Measurements from ENCODE around the gene AK9.
"Not testable (repeated sequence)": the region's sequence is repeated elsewhere in the genome, so short reads cannot be mapped to it uniquely, and the experiment has no call there.

The AK9 gene

DNA sequence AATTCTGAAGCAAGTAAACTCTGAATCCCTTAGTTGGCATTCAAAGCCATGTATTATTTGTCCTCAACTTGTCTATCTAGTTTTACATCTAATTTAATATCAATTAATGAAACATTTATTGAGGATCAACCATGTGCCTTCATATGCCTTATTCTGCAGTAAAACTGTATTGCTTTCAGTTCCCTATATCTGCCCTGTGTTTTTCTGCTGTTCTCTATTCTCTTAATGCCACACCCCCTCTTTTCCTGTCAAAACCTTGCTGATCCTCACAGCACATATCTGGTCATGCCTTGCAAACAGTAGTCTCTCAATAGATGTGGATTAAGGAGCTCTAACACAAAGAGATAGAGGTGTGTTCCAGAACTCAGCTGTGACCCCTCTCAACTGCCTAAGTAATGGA, 2.1 kb upstream of the AK9 start:
- no peak for DNase-seq

DNA sequence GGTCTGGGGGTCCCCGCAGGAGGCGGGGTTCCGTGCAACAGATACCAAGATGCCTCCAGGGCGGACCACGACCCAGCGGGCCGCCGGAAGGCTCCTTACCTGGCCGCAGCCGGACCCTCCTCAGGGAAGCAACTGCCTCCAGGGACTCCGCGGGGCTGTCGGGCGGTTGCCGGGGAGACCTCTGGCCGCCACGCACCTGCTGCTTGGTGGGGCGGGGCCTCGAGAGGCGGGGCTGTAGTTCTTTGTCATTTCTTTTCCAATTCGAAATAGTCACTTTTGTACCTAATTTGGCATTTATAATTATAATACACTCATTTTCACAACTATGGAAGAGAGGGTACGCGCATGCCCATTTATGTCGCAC, 647 bp downstream of the AK9 start:
- peak; percentile 76 for DNase-seq

DNA sequence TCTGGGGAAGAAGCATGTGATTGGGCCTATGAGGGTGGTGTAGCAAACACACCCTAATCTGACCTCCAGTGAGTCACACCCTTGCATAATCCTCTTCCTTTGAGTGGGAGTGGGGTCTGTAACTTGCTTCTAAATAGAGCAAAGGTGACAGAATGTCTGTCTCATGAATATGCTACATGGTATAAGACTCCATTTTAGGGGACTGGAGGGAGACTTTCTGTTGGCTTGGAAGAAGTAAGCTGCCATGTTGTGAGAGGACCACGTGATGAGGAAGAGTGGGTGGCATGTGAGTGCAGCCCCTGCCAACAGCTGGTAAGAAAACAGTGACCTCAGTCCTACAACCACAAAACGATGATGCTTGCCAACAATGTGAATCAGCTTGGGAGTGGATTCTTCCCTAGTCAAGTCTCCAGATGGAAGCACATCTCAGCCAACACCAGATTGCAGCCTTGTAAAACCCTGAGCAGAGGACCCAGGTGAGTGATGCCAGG, 3.7 kb downstream of the AK9 start:
- DNase-seq: peak; percentile 29

- no peak for DNase-seq
These were observed 4.3 kb downstream of the AK9 start for GRCh38 chr6:109686566-109687265.

DNA sequence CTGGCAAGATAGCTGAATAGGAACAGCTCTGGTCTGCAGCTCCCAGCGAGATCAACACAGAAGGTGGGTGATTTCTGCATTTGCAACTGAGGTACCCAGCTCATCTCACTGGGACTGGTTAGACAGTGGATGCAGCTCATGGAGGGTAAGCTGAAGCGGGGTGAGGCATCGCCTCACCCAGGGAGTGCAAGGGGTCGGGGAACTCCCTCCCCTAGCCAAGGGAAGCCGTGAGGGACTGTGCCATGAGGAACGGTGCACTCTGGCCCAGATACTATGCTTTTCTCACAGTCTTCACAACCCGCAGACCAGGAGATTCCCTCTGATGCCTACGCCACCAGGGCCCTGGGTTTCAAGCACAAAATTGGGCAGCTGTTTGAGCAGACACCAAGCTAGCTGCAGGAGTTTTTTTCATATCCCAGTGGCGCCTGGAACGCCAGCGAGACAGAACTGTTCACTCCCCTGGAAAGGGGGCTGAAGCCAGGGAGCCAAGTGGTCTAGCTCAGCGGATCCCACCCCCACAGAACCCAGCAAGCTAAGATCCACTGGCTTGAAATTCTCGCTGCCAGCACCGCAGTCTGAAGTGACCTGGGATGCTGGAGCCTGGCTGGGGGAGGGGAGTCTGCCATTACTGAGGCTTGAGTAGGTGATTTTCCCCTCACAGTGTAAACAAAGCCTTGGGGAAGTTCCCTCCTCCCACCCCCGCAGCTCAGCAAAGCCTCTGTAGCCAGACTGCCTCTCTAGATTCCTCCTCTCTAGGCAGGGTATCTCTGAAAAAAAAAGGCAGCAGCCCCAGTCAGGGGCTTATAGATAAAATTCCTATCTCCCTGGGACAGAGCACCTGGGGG, 12.1 kb downstream of the AK9 start:
- not testable (repeated sequence) for DNase-seq

GRCh38 chr6:109678240-109678639, 12.8 kb downstream of the AK9 start:
- DNase-seq: no peak

- DNase-seq: no peak
These were observed 14.3 kb downstream of the AK9 start for GRCh38 chr6:109676724-109677123.

- DNase-seq: no peak
These were observed 18.2 kb downstream of the AK9 start for GRCh38 chr6:109672839-109673238.

DNA sequence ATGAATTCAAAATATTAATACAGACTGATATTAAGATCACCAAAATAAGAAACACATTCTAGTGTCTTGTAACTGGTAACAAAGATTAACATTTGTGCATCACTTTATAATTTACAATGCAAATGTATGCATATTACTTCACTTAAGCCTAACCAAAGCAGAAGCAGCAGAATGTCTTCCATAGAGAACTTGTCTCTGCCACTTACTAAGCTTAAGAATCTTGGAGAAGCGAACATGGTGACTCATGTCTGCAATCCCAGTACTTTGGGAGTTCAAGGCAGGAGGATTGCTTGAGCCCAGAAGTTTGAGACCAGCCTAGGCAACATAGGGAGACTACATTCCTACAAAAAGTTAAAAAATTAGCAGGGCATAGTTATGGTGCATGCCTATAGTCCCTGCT, 18.8 kb downstream of the AK9 start:
- no peak for DNase-seq

- no peak for DNase-seq
These were observed 19.3 kb downstream of the AK9 start for GRCh38 chr6:109671733-109672132.

- DNase-seq: no peak
These were observed 21.2 kb downstream of the AK9 start for GRCh38 chr6:109669811-109670210.

DNA sequence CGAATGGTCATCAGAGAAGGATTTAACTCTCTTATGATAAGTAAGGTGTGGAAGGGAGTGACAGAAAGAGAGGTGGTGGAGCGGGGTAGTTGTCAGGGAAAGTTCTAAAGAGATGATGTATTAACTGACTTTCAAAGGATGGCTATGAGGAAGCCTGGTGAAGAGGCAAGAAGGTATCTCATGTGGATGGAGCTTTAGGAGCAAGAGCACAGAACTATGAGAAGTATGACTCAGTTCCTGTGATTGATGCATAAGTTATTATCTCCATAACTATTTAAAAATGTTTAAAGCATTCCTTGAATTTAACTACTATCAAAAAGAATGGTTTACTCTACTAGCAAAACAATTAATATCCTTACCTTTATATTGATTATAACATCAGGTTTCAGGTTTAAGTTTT, 28.8 kb downstream of the AK9 start:
- no peak for DNase-seq

DNA sequence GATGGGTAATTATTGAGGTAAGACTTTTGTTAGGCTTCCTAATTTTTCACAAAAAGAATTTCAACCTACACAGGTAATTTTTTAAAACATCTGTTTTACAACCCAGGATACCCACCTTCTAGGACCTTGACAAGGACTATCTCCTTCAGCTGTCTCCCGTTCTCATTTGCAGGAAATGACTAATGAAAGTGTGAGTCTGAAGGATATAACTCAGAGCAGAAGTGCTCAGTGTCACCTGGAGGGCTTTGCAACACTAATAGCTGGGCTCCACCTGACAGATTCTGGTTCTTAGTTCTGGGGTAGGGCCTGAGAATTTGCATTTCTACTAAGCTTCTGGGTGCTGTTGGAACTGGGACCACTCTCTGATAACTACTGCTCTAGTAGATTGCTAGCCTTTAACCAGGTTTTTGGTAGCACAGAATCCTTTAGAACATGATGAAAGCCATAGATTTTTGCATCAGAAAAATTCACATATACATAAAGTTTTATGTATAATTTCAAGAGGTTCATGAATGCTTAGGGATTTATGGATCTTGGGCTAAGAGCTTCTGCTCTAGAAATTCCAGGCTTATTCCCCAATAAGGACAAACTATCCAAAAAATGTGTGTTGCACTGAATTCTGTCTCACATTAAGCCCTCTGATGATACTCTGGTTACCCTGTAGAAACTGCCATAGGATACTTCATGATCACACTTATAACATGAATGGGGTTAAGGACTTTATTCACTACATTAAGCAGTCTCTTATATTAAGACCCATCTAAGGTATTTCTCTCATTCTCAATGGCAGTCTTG, 30.3 kb downstream of the AK9 start:
- DNase-seq: no peak

DNA sequence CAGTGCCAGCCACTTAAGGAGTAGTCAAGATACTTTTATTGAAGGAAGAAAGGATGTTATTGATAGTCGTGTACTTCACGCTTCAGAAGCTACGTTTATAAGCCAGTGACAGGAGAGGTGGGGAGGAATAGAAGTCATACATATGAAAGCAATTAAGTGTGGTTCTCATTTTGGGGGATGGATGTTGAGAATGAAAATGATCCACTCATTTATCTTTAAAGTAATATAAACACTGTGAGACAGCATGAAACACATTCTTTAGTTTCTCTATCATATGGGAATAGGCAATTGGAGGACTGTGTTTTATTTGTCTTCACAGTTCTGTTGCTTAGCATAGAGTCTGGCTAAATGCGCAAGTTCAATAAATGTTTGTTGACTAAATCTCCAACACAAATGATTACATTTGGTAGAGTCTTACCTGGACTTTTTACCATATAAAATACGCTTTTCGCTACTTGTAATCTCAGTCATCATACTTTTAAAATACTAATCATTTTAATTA, 35.2 kb downstream of the AK9 start:
- no peak for DNase-seq

DNA sequence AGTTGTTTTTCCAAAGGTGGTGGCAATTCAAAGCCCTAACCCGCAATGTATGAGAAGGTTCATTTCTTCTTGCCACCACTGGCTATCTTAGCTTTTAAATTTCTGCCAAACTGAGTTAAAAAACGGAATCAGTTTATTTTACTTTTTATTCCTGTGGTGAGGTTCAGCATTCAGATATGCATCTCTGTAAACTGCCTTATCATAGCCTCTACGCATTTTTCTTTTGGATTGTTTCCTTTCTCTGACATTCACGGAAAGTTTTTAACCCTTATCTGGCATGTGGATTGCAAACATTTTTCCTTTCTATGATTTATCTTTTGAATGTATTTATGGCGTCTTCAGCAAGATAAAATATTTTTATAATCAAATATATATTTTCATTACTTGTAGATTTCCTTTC, 37.7 kb downstream of the AK9 start:
- no peak for DNase-seq

- DNase-seq: no peak
These were observed 46.9 kb downstream of the AK9 start for GRCh38 chr6:109644131-109644530.

DNA sequence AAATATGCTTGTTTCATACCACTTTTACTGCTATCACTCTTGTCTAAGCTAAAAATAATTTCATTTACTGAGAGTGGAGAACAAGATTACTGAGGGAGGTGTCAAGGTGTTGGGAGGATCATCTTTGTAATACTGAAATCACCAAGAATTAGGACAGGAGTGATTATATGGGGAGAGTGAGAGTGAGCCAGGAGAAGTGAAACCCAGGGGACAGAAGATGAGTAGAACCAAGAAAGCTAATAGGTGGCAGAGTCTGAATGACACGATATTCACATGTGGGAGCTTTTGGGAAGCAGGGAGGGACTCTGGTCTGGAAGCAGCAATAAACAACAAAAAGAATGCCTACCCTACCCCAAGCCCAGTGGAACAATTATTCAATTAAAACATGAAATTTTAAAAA, 58.6 kb downstream of the AK9 start:
- DNase-seq: no peak

DNA sequence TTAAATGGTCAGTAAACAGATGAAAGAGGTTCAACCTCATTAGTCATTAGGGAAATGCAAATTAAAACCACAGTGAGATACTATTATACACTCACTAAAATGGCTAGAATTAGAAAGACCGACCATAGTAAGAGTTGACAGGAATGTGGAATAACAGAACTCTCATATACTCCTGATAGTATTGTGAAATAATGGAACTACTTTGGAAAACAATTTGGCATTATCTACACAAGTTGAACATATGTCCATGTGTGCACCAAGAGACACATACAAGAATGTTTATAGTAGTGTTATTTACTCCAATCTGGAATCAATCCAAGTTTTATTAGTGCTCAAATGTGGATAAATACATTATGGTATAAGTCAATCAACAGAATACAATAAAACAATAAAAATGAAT, 59.6 kb downstream of the AK9 start:
- DNase-seq: no peak

GRCh38 chr6:109628158-109629000, 62.6 kb downstream of the AK9 start:
- DNase-seq: no peak

DNA sequence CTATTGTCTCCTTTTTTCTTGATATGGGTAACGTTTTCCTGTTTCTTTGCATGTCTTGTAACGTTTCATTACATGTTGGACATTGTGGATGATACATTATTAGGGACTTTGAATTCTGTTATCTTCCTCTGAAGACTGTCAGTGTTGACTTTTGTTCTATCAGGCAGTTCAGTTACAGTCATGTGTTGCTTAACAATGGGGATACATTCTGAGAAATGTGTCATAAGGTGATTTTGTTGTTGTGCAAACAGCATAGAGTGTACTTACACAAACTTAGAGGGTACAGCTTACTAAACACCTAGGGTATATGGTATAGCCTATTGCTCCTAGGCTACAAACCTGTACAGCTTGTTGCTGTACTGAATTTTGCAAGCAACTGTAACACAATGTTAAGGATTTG, 64.7 kb downstream of the AK9 start:
- DNase-seq: no peak

DNA sequence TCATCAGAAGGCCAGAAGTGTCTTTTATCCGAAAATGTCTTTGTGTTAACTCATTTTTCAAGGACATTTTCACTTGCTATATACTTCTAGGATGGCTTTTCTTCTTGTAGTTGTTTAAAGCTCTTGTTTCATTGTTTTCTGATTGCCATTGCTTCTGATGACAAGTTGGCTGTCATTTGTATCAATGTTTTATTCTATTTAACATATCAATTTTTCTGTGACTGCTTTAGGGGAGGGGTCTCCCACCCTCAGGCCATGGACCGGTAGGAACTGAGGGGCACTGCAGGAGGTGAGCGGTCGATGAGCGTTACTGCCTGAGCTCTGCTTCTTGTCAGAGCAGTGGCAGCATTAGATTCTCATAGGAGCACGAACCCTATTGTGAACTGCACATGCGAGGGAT, 65.8 kb downstream of the AK9 start:
- no peak for DNase-seq

- DNase-seq: no peak
These were observed 67.7 kb downstream of the AK9 start for GRCh38 chr6:109623288-109623687.
